Measurements from ENCODE around the gene SGMS1.

SGMS1 gene

GRCh38 chr10:50332108-50332842 is 291.5 kb downstream of the SGMS1 start:
- TF ChIP-seq CTCF (IDR thresholded peaks at IDR 0.05; ENCODE audit: unreplicated experiment in 3 of 3): no peak
- Mint-ChIP-seq H3K36me3 (ENCODE audit: low read depth) (peaks cover 3% of the 10 kb centered on the region), H3K27me3 (ENCODE audit: low read depth) (no peaks in the 10 kb centered on the region), H3K4me1 (peaks cover under 1% of the 10 kb centered on the region), H3K27ac (no peak overlapping the region), H3K4me3 (no peak overlapping the region), H3K9me3 (no peaks in the 10 kb centered on the region)

- H3K9me3 Mint-ChIP-seq: no peaks in the 10 kb centered on the region
- no peak overlapping the region for H3K27ac Mint-ChIP-seq
- no peak for TF ChIP-seq CTCF (IDR thresholded peaks at IDR 0.05; ENCODE audit: unreplicated experiment in 3 of 3)
- H3K36me3 Mint-ChIP-seq (ENCODE audit: low read depth): peaks cover 3% of the 10 kb centered on the region
- H3K4me3 Mint-ChIP-seq: no peak overlapping the region
- H3K4me1 Mint-ChIP-seq: peaks cover 8% of the 10 kb centered on the region
- H3K27me3 Mint-ChIP-seq (ENCODE audit: low read depth): no peaks in the 10 kb centered on the region
These were observed 292.3 kb downstream of the SGMS1 start for GRCh38 chr10:50331486-50331885.

- no peaks in the 10 kb centered on the region for H3K27me3 Mint-ChIP-seq (ENCODE audit: low read depth)
- H3K4me1 Mint-ChIP-seq: peaks cover 10% of the 10 kb centered on the region
- TF ChIP-seq CTCF (IDR thresholded peaks at IDR 0.05; ENCODE audit: unreplicated experiment in 3 of 3): no peak
- no peaks in the 10 kb centered on the region for H3K9me3 Mint-ChIP-seq
- no peaks in the 10 kb centered on the region for H3K36me3 Mint-ChIP-seq (ENCODE audit: low read depth)
- H3K27ac Mint-ChIP-seq: peak overlapping the region; percentile 45 to 75 (median 62)
- peak overlapping the region in 1 of 3 experiments; percentile 0 for H3K4me3 Mint-ChIP-seq
These were observed 296.7 kb downstream of the SGMS1 start for GRCh38 chr10:50326757-50327701.

GRCh38 chr10:50326172-50326555 is 297.6 kb downstream of the SGMS1 start:
- no peak overlapping the region for H3K4me3 Mint-ChIP-seq
- H3K9me3 Mint-ChIP-seq: no peaks in the 10 kb centered on the region
- H3K4me1 Mint-ChIP-seq: peaks cover 10% of the 10 kb centered on the region
- no peaks in the 10 kb centered on the region for H3K27me3 Mint-ChIP-seq (ENCODE audit: low read depth)
- peak overlapping the region in 1 of 3 experiments; percentile 75 for H3K27ac Mint-ChIP-seq
- TF ChIP-seq CTCF (IDR thresholded peaks at IDR 0.05; ENCODE audit: unreplicated experiment in 3 of 3): no peak
- H3K36me3 Mint-ChIP-seq (ENCODE audit: low read depth): no peaks in the 10 kb centered on the region

GRCh38 chr10:50325449-50326171 is 298.1 kb downstream of the SGMS1 start:
- H3K27me3 Mint-ChIP-seq (ENCODE audit: low read depth): no peaks in the 10 kb centered on the region
- H3K27ac Mint-ChIP-seq: no peak overlapping the region
- no peaks in the 10 kb centered on the region for H3K36me3 Mint-ChIP-seq (ENCODE audit: low read depth)
- no peaks in the 10 kb centered on the region for H3K9me3 Mint-ChIP-seq
- TF ChIP-seq CTCF (IDR thresholded peaks at IDR 0.05; ENCODE audit: unreplicated experiment in 3 of 3): no peak
- H3K4me3 Mint-ChIP-seq: no peak overlapping the region
- peaks cover 10% of the 10 kb centered on the region for H3K4me1 Mint-ChIP-seq
